DND-41 (cell line): ENCODE data around the gene GABBR1.

Experiments
- ATAC-seq: fragments of 200-7000 bp; cut with Tn5 transposase; 3 replicates; pipeline ENCODE4 v1.9.1; 2021; ENCODE audit warnings: low read depth; ENCODE audit not compliant: insufficient read depth
- DNase-seq: peaks from one replicate; pipeline ENCODE4 v3.0.0-alpha.2; 2020
- H2AFZ ChIP-seq: 2 replicates; pipeline ENCODE4 v1.6.0; 2012; ENCODE audit warnings: low read depth, low read length
- H3K27ac ChIP-seq: 2 replicates; pipeline ENCODE4 v1.5.1; 2012; ENCODE audit warnings: low read length, inconsistent platforms
- H3K27me3 ChIP-seq: fragments of 200-600 bp; sonication (generic); 2 replicates; pipeline ENCODE4 v1.6.0; 2012; ENCODE audit warnings: low read length, mild to moderate bottlenecking, inconsistent platforms; ENCODE audit not compliant: insufficient read depth, poor library complexity
- H3K36me3 ChIP-seq: 2 replicates; pipeline ENCODE4 v1.5.1; 2012; ENCODE audit warnings: low read length, inconsistent platforms; ENCODE audit not compliant: insufficient read depth
- H3K4me1 ChIP-seq: 2 replicates; pipeline ENCODE4 v1.5.1; 2012; ENCODE audit warnings: mild to moderate bottlenecking, low read length; ENCODE audit not compliant: insufficient read depth
- H3K4me2 ChIP-seq: 2 replicates; pipeline ENCODE4 v1.6.0; 2012; ENCODE audit warnings: mild to moderate bottlenecking, moderate library complexity, low read length, inconsistent platforms; ENCODE audit not compliant: insufficient read depth
- H3K4me3 ChIP-seq, 2 experiments: fragments of 200-600 bp in 1 of 2; shearing (Covaris generic) in 1 of 2; 2 replicates each; pipeline ENCODE4 v1.5.1; 2012 to 2016; ENCODE audit warnings: inconsistent platforms in 2 of 2, low read length in 2 of 2, mild to moderate bottlenecking in 2 of 2, low read depth in 1 of 2, moderate library complexity in 1 of 2
- H3K79me2 ChIP-seq: 2 replicates; pipeline ENCODE4 v1.6.0; 2012; ENCODE audit warnings: low read length, inconsistent platforms; ENCODE audit not compliant: insufficient read depth
- H3K9ac ChIP-seq: 2 replicates; pipeline ENCODE4 v1.6.0; 2012; ENCODE audit warnings: low read depth, mild to moderate bottlenecking, inconsistent platforms, low read length, moderate library complexity
- H3K9me3 ChIP-seq: 2 replicates; pipeline ENCODE4 v1.5.1; 2012; ENCODE audit warnings: low read length, moderate library complexity, mild to moderate bottlenecking, inconsistent platforms; ENCODE audit not compliant: insufficient read depth, severe bottlenecking
- H4K20me1 ChIP-seq: 2 replicates; pipeline ENCODE4 v1.6.0; 2012; ENCODE audit warnings: low read length; ENCODE audit not compliant: insufficient read depth
- CTCF ChIP-seq: IDR thresholded peaks from 2 replicates; pipeline ENCODE4 v1.5.1; 2012; ENCODE audit warnings: borderline replicate concordance, low read length, moderate library complexity, mild to moderate bottlenecking; ENCODE audit not compliant: poor library complexity, severe bottlenecking; ENCODE audit errors: extremely low read depth
- EZH2 ChIP-seq: IDR thresholded peaks from 3 replicates; pipeline ENCODE4 v1.6.1; 2012; ENCODE audit warnings: borderline replicate concordance, low read depth, mild to moderate bottlenecking, moderate library complexity, low read length, inconsistent platforms; ENCODE audit not compliant: severe bottlenecking

The GABBR1 gene

GRCh38 chr6:29537714-29538403 is 95.1 kb downstream of the GABBR1 start:
- H4K20me1 ChIP-seq = no peaks in the 10 kb centered on the region
- no peaks in the 10 kb centered on the region for H3K79me2 ChIP-seq
- no peak overlapping the region for H3K27ac ChIP-seq
- H3K4me2 ChIP-seq = no peak overlapping the region
- H3K27me3 ChIP-seq = peaks cover 11% of the 10 kb centered on the region
- H2AFZ ChIP-seq = no peak overlapping the region
- no peak for DNase-seq
- no peaks in the 10 kb centered on the region for H3K4me1 ChIP-seq
- no peaks in the 10 kb centered on the region for H3K36me3 ChIP-seq
- TF ChIP-seq EZH2 (no peak), CTCF (no peak)
- no peak for ATAC-seq
- H3K9ac ChIP-seq = no peak overlapping the region
- H3K4me3 ChIP-seq = no peak overlapping the region
- no peaks in the 10 kb centered on the region for H3K9me3 ChIP-seq

- Histone ChIP-seq H3K27ac (no peak overlapping the region), H3K9me3 (no peaks in the 10 kb centered on the region), H3K36me3 (no peaks in the 10 kb centered on the region), H3K4me3 (no peak overlapping the region), H2AFZ (no peak overlapping the region), H4K20me1 (no peaks in the 10 kb centered on the region), H3K9ac (no peak overlapping the region), H3K27me3 (no peaks in the 10 kb centered on the region), H3K4me1 (no peaks in the 10 kb centered on the region), H3K4me2 (no peak overlapping the region), H3K79me2 (no peaks in the 10 kb centered on the region)
- ATAC-seq (no peak), DNase-seq (no peak)
- TF ChIP-seq EZH2 = no peak
- TF ChIP-seq CTCF = no peak
Observed at GRCh38 chr6:29532320-29532951, 100.5 kb downstream of the GABBR1 start.

- no peak overlapping the region for H2AFZ ChIP-seq
- H3K4me2 ChIP-seq = no peak overlapping the region
- TF ChIP-seq CTCF (no peak), EZH2 (no peak)
- no peak overlapping the region for H3K4me3 ChIP-seq
- H3K4me1 ChIP-seq = no peaks in the 10 kb centered on the region
- ATAC-seq (no peak), DNase-seq (no peak)
- no peaks in the 10 kb centered on the region for H3K27me3 ChIP-seq
- H4K20me1 ChIP-seq = no peaks in the 10 kb centered on the region
- H3K9ac ChIP-seq = no peak overlapping the region
- H3K36me3 ChIP-seq = no peaks in the 10 kb centered on the region
- H3K79me2 ChIP-seq = no peaks in the 10 kb centered on the region
- H3K27ac ChIP-seq = no peak overlapping the region
- no peaks in the 10 kb centered on the region for H3K9me3 ChIP-seq
Observed at GRCh38 chr6:29531668-29532067, 101.3 kb downstream of the GABBR1 start.
